Epidermal melanocyte (primary cell): Measurements from ENCODE around the gene ZNF606.
"Not testable (repeated sequence)": the region's sequence is repeated elsewhere in the genome, so short reads cannot be mapped to it uniquely, and the experiment has no call there.

Experiments
- DNase-seq: peaks from one replicate; pipeline ENCODE4 v3.0.0; 2011; ENCODE audit warnings: low spot score; ENCODE audit not compliant: insufficient read length

Gene ZNF606

GRCh38 chr19:58010507-58010906 is 7.9 kb upstream of the ZNF606 start:
- no peak for DNase-seq

- DNase-seq, result no peak
Measured at GRCh38 chr19:58009666-58010301, 7.2 kb upstream of the ZNF606 start.

GRCh38 chr19:58009301-58009665 is 6.7 kb upstream of the ZNF606 start:
- no peak for DNase-seq

- DNase-seq, result not testable (repeated sequence)
Measured at GRCh38 chr19:58008877-58009276, 6.3 kb upstream of the ZNF606 start.

GRCh38 chr19:58007285-58007684 is 4.7 kb upstream of the ZNF606 start:
- no peak for DNase-seq

GRCh38 chr19:58003174-58003828 is 681 bp upstream of the ZNF606 start:
- no peak for DNase-seq

GRCh38 chr19:58001895-58002369 is 688 bp downstream of the ZNF606 start:
- DNase-seq, result no peak

- DNase-seq, result no peak
Measured at GRCh38 chr19:58000677-58001076, 1.9 kb downstream of the ZNF606 start.

GRCh38 chr19:57992841-57993240 is 9.8 kb downstream of the ZNF606 start:
- DNase-seq, result no peak

- DNase-seq, result no peak
Measured at GRCh38 chr19:57978586-57979289, 23.9 kb downstream of the ZNF606 start.

- no peak for DNase-seq
Measured at GRCh38 chr19:57974434-57974833, 28.2 kb downstream of the ZNF606 start, which contains the start of gene C19orf18. Gene C19orf18, minus strand, starts transcription at chr19:57974534. Its CDS starts 102 bp downstream, at chr19:57974432.

- no peak for DNase-seq
Measured at GRCh38 chr19:57964761-57965160, 37.9 kb downstream of the ZNF606 start.

GRCh38 chr19:57961785-57962184 is 40.8 kb downstream of the ZNF606 start:
- DNase-seq, result no peak

GRCh38 chr19:57954996-57955395 is 47.6 kb downstream of the ZNF606 start:
- DNase-seq, result no peak

- no peak for DNase-seq
Measured at GRCh38 chr19:57949702-57950101, 52.9 kb downstream of the ZNF606 start.

- no peak for DNase-seq
Measured at GRCh38 chr19:57949296-57949695, 53.3 kb downstream of the ZNF606 start.

- DNase-seq, result peak; percentile 83
Measured at GRCh38 chr19:57947419-57948134, 55.0 kb downstream of the ZNF606 start, which contains the start of gene ZNF256. Gene ZNF256, minus strand, starts transcription at chr19:57947706. Its CDS starts 232 bp downstream, at chr19:57947474.

- DNase-seq, result no peak
Measured at GRCh38 chr19:57947088-57947418, 55.6 kb downstream of the ZNF606 start.

GRCh38 chr19:57946316-57946715 is 56.3 kb downstream of the ZNF606 start:
- no peak for DNase-seq

- no peak for DNase-seq
Measured at GRCh38 chr19:57941593-57941992, 61.0 kb downstream of the ZNF606 start.

GRCh38 chr19:57935731-57936130 is 66.9 kb downstream of the ZNF606 start:
- no peak for DNase-seq
